GM23248 (cell line): ENCODE data around the gene CYTL1.

Source experiments
- EZH2 ChIP-seq: fragments of 200-600 bp; sonication (generic); IDR thresholded peaks from 2 replicates; pipeline ENCODE4 v1.6.1; 2018; ENCODE audit warnings: antibody characterized with exemption, mild to moderate bottlenecking; ENCODE audit not compliant: insufficient read depth, poor library complexity, severe bottlenecking
- EZH2phosphoT487 ChIP-seq: fragments of 200-600 bp; sonication (generic); IDR thresholded peaks from 2 replicates; pipeline ENCODE4 v1.6.1; 2018; ENCODE audit warnings: antibody characterized with exemption, moderate library complexity, mild to moderate bottlenecking, low read depth; ENCODE audit not compliant: insufficient read depth

- TF ChIP-seq EZH2phosphoT487 (no peak), EZH2 (no peak)
Observed at GRCh38 chr4:5003918-5004317, 15.3 kb downstream of the CYTL1 start.
